Endodermal cell (in vitro differentiated cells): Measurements from ENCODE around the gene MRPS10. TPM values are rescaled to one million over a fixed set of nuclear protein-coding genes. Genes with fewer than 3 reads are reported as not detected.
"Not testable (repeated sequence)": the region's sequence is repeated elsewhere in the genome, so short reads cannot be mapped to it uniquely, and the experiment has no call there.

Experiments used
- DNase-seq: peaks from one replicate; pipeline ENCODE4 v3.0.0-alpha.2; 2017
- H3K27ac ChIP-seq: 2 replicates; pipeline ENCODE4 v1.5.1; 2013; ENCODE audit warnings: mild to moderate bottlenecking, low read depth, low read length, moderate library complexity
- H3K27me3 ChIP-seq: 2 replicates; pipeline ENCODE4 v1.6.1; 2013; ENCODE audit warnings: mild to moderate bottlenecking, low read length, moderate library complexity; ENCODE audit not compliant: insufficient read depth, control insufficient read depth, poor library complexity, severe bottlenecking
- H3K36me3 ChIP-seq: 2 replicates; pipeline ENCODE4 v1.7.0; 2013; ENCODE audit warnings: mild to moderate bottlenecking, low read length, moderate library complexity; ENCODE audit not compliant: control insufficient read depth, insufficient read depth
- H3K4me1 ChIP-seq: one replicate; pipeline ENCODE4 v1.7.0; 2013; ENCODE audit warnings: low read length; ENCODE audit not compliant: control insufficient read depth, insufficient read depth
- H3K4me3 ChIP-seq: 2 replicates; pipeline ENCODE4 v1.5.1; 2013; ENCODE audit warnings: mild to moderate bottlenecking, low read length, moderate library complexity
- H3K9ac ChIP-seq: 2 replicates; pipeline ENCODE4 v1.6.1; 2013; ENCODE audit warnings: mild to moderate bottlenecking, low read length, moderate library complexity; ENCODE audit not compliant: poor library complexity, severe bottlenecking; ENCODE audit errors: extremely low read depth
- H3K9me3 ChIP-seq: 2 replicates; pipeline ENCODE4 v1.6.1; 2013; ENCODE audit warnings: mild to moderate bottlenecking, low read length, moderate library complexity; ENCODE audit not compliant: control insufficient read depth
- H3K27ac Mint-ChIP-seq: 2 replicates; pipeline ENCODE4 v1.8.0; 2020; ENCODE audit warnings: mixed read lengths
- H3K27me3 Mint-ChIP-seq: 2 replicates; pipeline ENCODE4 v1.8.0; 2021; ENCODE audit warnings: mild to moderate bottlenecking, mixed read lengths; ENCODE audit not compliant: insufficient read depth
- H3K36me3 Mint-ChIP-seq: 2 replicates; pipeline ENCODE4 v1.8.0; 2020; ENCODE audit warnings: low read depth, mixed read lengths
- H3K4me1 Mint-ChIP-seq: 2 replicates; pipeline ENCODE4 v1.8.0; 2020; ENCODE audit warnings: mixed read lengths
- H3K4me3 Mint-ChIP-seq: 2 replicates; pipeline ENCODE4 v1.8.0; 2020; ENCODE audit warnings: mild to moderate bottlenecking, moderate library complexity, mixed read lengths
- H3K9me3 Mint-ChIP-seq: 2 replicates; pipeline ENCODE4 v1.8.0; 2020; ENCODE audit warnings: mild to moderate bottlenecking, mixed read lengths
- WGBS, 2 experiments: methylation state at CpG; one replicate each; pipeline versions ENCODE4 v1.1.5 to v1.1.7; 2013; ENCODE audit warnings: missing lambda C conversion rate in 2 of 2, mixed read lengths in 1 of 2; ENCODE audit not compliant: insufficient coverage in 1 of 2, insufficient read length in 1 of 2; 5-methylcytosine and 5-hydroxymethylcytosine counted together
- total RNA-seq, 2 donors: library from RNA; stranded (reverse); fragmentation: NEBNext Ultra II Directional in 1 of 2; extraction: Animal tissue kit (Norgen Biotek cat#: 25700) in 1 of 2; gene quantifications; 2 replicates in 1 of 2; 3 replicates in 1 of 2; pipeline ENCODE4 v1.2.1, GENCODE V29; 2021
- TF ChIP-seq, protein P1 (sequence below): fragments of 200-600 bp; sonication (generic); conservative IDR thresholded peaks from 2 replicates; pipeline ENCODE4 v1.5.0; 2021; ENCODE audit warnings: antibody characterized with exemption, mild to moderate bottlenecking

The MRPS10 gene
- total RNA-seq, 2 donors from 2014 or later, result 33.4 to 39.6 TPM

GRCh38 chr6:42195415-42195814 is 22.2 kb downstream of the MRPS10 start:
- Histone ChIP-seq H3K27ac (no peak overlapping the region), H3K4me3 (no peak overlapping the region), H3K4me1 (peaks cover 3% of the 10 kb centered on the region), H3K27me3 (no peaks in the 10 kb centered on the region), H3K9me3 (no peaks in the 10 kb centered on the region), H3K9ac (no peak overlapping the region), H3K36me3 (no peaks in the 10 kb centered on the region)
- Mint-ChIP-seq H3K4me1 (peaks cover 14% of the 10 kb centered on the region), H3K27ac (no peak overlapping the region), H3K36me3 (no peaks in the 10 kb centered on the region), H3K9me3 (no peaks in the 10 kb centered on the region), H3K27me3 (peaks cover 7% of the 10 kb centered on the region), H3K4me3 (no peak overlapping the region)
- WGBS, 2 experiments, result 93 to 94% methylated on average over 2 to 3 of the region's 4 CpGs
- DNase-seq, result no peak
- TF ChIP-seq, protein P1, sequence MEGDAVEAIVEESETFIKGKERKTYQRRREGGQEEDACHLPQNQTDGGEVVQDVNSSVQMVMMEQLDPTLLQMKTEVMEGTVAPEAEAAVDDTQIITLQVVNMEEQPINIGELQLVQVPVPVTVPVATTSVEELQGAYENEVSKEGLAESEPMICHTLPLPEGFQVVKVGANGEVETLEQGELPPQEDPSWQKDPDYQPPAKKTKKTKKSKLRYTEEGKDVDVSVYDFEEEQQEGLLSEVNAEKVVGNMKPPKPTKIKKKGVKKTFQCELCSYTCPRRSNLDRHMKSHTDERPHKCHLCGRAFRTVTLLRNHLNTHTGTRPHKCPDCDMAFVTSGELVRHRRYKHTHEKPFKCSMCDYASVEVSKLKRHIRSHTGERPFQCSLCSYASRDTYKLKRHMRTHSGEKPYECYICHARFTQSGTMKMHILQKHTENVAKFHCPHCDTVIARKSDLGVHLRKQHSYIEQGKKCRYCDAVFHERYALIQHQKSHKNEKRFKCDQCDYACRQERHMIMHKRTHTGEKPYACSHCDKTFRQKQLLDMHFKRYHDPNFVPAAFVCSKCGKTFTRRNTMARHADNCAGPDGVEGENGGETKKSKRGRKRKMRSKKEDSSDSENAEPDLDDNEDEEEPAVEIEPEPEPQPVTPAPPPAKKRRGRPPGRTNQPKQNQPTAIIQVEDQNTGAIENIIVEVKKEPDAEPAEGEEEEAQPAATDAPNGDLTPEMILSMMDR, result no peak

GRCh38 chr6:42194056-42194455 is 23.6 kb downstream of the MRPS10 start:
- DNase-seq, result no peak
- no peak overlapping the region for H3K27ac ChIP-seq
- WGBS, 2 experiments, result 88 to 95% methylated on average over 5 of the region's 5 CpGs
- H3K36me3 ChIP-seq, result no peaks in the 10 kb centered on the region
- H3K27me3 Mint-ChIP-seq, result peaks cover 7% of the 10 kb centered on the region
- H3K9me3 ChIP-seq, result no peaks in the 10 kb centered on the region
- no peak overlapping the region for H3K4me3 Mint-ChIP-seq
- H3K4me1 Mint-ChIP-seq, result peaks cover 6% of the 10 kb centered on the region
- H3K36me3 Mint-ChIP-seq, result no peaks in the 10 kb centered on the region
- no peak overlapping the region for H3K4me3 ChIP-seq
- H3K27ac Mint-ChIP-seq, result no peak overlapping the region
- peaks cover 3% of the 10 kb centered on the region for H3K4me1 ChIP-seq
- no peak overlapping the region for H3K9ac ChIP-seq
- TF ChIP-seq, protein P1, result no peak
- no peaks in the 10 kb centered on the region for H3K9me3 Mint-ChIP-seq
- no peaks in the 10 kb centered on the region for H3K27me3 ChIP-seq

GRCh38 chr6:42193491-42193894 is 24.2 kb downstream of the MRPS10 start:
- Histone ChIP-seq H3K27ac (no peak overlapping the region), H3K36me3 (no peaks in the 10 kb centered on the region), H3K27me3 (no peaks in the 10 kb centered on the region), H3K9ac (no peak overlapping the region), H3K4me1 (peaks cover 3% of the 10 kb centered on the region), H3K9me3 (no peaks in the 10 kb centered on the region), H3K4me3 (no peak overlapping the region)
- peaks cover 6% of the 10 kb centered on the region for H3K4me1 Mint-ChIP-seq
- no peak overlapping the region for H3K4me3 Mint-ChIP-seq
- TF ChIP-seq, protein P1, result no peak
- no peaks in the 10 kb centered on the region for H3K9me3 Mint-ChIP-seq
- peaks cover 7% of the 10 kb centered on the region for H3K27me3 Mint-ChIP-seq
- WGBS, 2 experiments, result 27 to 43% methylated on average over 5 to 8 of the region's 8 CpGs
- peak; percentile 71 for DNase-seq
- H3K36me3 Mint-ChIP-seq, result no peaks in the 10 kb centered on the region
- no peak overlapping the region for H3K27ac Mint-ChIP-seq

GRCh38 chr6:42192385-42192784 is 25.3 kb downstream of the MRPS10 start:
- not testable (repeated sequence) for H3K9ac ChIP-seq, H3K27me3 ChIP-seq, DNase-seq, H3K4me1 ChIP-seq, H3K4me1 Mint-ChIP-seq, H3K4me3 ChIP-seq, H3K4me3 Mint-ChIP-seq, H3K27ac ChIP-seq, H3K9me3 ChIP-seq, H3K27me3 Mint-ChIP-seq, H3K9me3 Mint-ChIP-seq, H3K36me3 Mint-ChIP-seq, H3K27ac Mint-ChIP-seq, H3K36me3 ChIP-seq
- WGBS, 2 experiments, result 86 to 88% methylated on average over 3 to 5 of the region's 5 CpGs
